ENCODE data around the gene NOTCH1. TPM values are rescaled to one million over a fixed set of nuclear protein-coding genes. Genes with fewer than 3 reads are reported as not detected.
A peak's percentile ranks its signal among the peaks of the same experiment; 100 is the strongest.

NOTCH1 gene
- polyA plus RNA-seq (ENCODE audit: insufficient read depth in 1 of 5, insufficient read length in 5 of 5, low replicate concordance in 1 of 5), result 10 to 100 TPM; 15.9 to 37.5 (median 27.1) TPM
- long read RNA-seq, donor 1, partial matches to known transcripts, result 0 of 1 reads
- long read RNA-seq, donor 1, other reads (novel, unspliced or antisense), result 0 of 1 reads
- long read RNA-seq, donor 2, result 0 reads
- long read RNA-seq, donor 3, result 0 reads
- long read RNA-seq, donor 4, full-length matches to known transcripts, result 2 of 2 reads
- long read RNA-seq, donor 4, partial matches to known transcripts, result 0 of 2 reads
- long read RNA-seq, donor 4, other reads (novel, unspliced or antisense), result 0 of 2 reads
- long read RNA-seq, donor 5, result 0 reads
- long read RNA-seq, donor 6, full-length matches to known transcripts, result 1 of 27 reads
- long read RNA-seq, donor 6, partial matches to known transcripts, result 26 of 27 reads
- long read RNA-seq, donor 6, other reads (novel, unspliced or antisense), result 0 of 27 reads
- long read RNA-seq, donor 7, partial matches to known transcripts, result 318 of 478 reads
- long read RNA-seq, donor 7, other reads (novel, unspliced or antisense), result 160 of 478 reads
- long read RNA-seq, donor 8, partial matches to known transcripts, result 77 of 85 reads
- long read RNA-seq, donor 8, other reads (novel, unspliced or antisense), result 8 of 85 reads

GRCh38 chr9:136545965-136546696, at the start of gene NOTCH1:
NOTCH1 (minus strand) TSS chr9:136546048; CDS start chr9:136545786, 262 bp downstream.
- peak; percentile 89 to 90 for DNase-seq

- no peak for DNase-seq
Measured at GRCh38 chr9:136594492-136594891, 48.6 kb upstream of the NOTCH1 start.

- no peak for DNase-seq
Measured at GRCh38 chr9:136593581-136593980, 47.7 kb upstream of the NOTCH1 start.

GRCh38 chr9:136592666-136593065, 46.8 kb upstream of the NOTCH1 start:
- DNase-seq, result no peak

DNA sequence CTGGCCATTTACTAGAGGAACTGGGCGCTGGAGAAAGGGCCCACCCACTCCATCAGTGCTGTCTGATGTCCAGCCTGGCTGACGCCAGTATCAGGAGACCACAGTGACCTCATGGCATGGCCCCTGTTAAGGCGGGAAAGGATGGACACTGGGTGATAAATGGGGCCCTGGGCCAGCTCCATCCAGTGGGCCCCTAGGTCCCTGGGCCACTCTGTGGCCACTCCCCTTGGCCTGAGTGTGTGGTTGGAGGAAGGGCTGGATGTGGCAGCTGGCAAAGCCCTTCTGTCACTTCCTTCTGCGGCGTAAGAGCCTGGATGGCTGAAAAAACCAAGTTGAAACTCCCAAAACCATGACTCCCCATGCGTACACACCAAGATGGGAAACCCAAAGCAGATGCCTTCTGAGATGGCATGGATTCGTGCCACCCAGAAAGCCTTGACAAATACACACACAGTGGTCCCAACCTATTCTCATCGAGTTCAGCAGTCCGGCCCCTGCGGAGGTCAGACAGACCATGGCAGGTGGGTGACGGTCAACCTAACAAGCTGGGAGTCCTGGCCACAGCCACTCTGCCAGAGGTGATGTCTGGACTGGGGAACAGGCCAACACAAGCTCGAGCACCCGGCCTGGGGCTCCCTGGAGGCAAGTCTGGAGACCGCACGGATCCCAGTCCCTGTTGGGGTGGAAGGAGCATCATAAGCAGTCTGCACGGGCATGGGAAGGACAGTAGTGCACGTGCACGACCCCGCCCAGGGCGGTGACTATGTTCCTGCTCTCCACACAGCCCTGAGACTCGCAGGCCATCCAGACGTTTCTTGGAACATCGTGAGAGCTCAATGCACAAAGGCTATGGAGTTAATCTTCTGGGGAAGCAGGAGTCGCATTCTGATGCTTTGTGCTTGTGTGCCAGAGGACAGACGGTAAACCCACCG, 45.2 kb upstream of the NOTCH1 start:
- peak in 1 of 2 donors; percentile 59 for DNase-seq

GRCh38 chr9:136589766-136590763, 44.2 kb upstream of the NOTCH1 start:
- DNase-seq, result no peak

GRCh38 chr9:136588663-136589464, 43.0 kb upstream of the NOTCH1 start:
- DNase-seq, result no peak

GRCh38 chr9:136587944-136588662, 42.3 kb upstream of the NOTCH1 start:
- no peak for DNase-seq

DNA sequence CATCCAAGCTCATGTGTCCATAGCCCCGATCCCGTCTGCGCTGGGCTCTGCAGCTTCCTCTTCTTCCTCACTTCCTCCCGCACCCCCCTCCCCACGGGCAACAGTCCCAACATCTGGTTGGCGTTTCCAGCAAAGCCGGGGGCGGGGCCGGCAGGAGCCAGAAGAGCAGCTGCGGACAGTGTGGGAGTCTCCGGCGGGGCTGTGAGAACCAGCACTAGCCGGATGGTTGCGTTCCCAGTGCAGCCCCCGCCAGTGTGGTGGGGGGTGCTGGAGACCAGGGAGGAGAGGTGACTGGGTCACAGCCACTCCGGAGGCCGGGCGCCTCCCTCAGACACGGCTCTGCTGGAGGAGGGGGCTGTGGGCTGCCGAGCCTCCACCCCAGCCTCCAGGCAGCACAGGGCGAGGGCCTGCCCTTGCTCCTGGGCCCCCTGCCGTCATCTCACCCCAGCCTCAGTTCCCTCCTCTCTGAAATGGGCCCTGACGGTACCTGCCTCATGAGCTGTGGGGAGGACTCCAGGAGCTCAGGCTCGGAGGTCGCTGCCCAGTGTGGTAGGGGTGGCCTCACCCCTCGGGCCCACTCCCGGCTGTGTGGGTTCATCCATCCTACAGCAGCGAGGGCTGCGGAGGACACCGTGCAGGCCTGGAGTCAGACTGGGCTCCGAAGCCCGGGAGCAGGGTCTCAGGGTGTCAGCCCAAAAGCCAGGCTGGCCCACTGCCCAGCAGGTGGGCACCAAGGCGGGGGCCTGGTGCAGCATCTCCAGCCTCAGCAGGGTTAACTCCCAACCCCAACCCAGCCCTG, 41.5 kb upstream of the NOTCH1 start:
- peak; percentile 85 to 86 for DNase-seq

DNA sequence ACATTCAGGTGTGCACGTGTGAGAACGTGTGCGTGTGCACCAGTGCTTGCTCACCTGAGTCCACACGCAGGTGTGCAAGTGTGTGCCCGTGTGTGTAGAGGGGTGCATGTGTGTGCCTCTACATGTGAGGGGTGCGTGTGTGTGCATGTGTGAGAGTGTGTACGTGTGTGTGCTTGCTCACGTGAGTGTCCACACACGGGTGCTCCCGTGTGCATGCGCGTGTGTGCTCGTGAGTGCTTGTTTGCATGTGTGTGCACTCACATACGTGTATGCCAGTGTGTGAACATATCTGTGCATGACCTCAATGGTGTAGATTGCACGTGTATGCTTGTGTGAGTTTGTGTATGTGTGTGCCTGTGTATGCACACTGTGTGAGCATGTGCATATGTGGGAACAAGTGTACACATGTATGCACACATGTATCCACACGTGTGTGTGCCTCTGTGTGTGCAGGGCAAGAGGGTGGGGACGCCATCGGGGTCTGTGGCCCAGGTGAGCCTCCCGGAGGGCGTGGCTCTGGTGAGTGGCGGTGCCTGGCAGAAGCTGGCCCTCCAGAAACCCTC, 40.6 kb upstream of the NOTCH1 start:
- DNase-seq, result no peak

DNA sequence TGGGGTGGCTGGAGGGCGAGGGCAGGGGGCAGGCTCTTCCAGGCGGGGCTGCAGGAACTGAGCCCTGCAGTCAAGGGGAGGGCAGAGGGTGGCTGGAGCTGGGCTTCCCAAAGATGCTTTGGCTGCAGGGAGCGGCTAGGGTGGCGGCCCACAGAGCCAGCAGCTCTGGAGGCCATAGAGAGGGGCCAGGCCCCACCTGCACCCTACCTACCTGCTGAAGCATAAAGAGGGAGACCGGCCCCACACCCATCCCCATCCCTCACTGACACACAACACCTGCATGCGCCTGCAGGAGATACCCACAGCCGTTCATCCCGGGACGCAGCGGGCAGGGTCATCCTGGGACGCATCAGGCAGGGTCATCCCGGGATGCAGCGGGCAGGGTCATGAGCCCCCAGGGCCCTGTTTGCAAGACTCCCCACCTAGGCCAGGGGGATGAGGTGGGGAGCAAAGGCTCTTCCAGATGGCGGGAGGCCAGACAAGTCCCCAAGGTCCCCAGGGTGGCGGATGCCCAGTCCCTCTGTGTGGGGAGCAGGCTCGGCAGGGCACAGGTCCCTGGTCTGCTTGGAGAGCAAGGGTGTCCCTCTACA, 39.8 kb upstream of the NOTCH1 start:
- DNase-seq, result no peak

DNA sequence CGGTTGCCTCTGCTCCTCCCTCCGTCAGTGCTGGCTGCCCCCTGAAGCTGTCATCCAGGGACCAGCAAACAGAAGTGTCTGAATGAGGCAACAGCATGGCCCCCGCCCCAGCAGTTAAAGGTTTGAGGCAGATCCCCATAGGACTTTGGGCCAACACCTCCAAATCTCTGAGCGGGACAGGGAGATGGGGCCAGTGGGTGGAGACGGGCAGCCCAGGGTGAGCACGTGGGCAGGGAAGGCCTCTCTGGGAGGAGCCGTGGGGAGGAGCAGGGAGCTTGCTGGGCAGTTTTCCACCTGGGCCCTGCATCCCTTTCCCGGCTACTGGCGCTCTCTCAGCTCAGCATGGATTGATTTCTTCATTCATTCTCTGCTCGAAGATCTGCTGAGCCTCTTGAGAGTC, 39.1 kb upstream of the NOTCH1 start:
- DNase-seq, result no peak

DNA sequence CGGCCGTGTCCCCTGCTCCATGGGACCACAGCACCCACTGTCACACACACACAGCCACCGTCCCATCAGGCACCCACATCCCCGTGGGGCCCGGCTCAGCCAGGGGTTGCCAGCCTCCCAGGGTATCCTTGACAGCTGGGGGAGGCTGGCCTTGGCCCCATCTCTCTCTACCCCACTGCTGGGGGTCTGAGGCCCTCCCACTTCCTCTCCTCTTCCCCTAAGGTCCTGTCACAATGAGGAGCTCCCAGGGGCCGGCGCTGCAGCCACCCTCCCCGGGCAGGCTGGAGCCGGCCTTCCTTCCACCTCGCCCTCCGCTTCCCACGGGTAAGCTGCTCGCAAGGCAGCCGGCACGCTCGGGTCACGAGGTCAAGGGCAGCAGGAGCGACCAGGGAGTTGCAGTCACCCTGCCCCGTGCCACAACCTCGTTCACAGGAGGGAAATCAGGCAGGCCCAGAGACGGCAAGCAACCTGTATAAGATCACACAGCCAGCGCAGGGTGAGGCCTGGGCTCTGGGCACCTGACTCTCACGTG, 38.6 kb upstream of the NOTCH1 start:
- DNase-seq, result no peak

DNA sequence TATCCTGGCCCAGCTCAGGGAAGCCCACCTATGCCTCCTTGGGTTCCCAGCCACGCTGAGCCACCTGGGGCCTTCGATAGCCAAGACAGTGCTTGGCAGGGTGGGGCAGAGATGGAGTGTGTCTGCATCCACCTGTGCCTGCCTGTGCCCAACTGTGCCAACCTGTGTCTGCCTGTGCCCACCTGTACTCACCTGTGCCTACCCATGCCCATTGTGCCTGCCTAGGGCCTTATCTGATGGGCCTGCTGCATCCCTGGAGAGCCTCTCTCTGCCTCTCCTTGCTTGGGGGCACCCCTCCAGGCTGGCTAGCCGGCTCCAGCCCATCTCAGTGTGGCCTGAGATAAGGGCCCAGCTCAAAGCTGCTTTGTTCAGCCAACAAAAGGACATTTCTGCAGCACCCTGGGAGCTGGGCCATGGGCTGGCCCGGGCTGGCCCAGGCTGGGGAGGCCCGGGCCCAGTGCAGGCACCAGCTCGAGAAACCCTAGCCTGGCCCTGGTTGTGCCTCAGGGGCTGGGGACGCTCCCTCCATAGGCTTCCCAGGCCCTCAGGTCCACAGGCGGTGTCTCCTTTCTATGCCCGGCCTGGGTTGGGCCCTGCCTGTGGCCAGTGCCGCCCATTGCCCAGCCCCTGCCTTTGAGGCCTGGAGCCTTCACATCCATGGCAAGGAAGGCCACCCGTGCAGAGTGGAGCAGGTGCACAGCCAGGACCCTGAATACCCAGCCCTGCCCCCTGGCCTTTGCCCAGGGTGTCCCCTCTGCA, 37.3 kb upstream of the NOTCH1 start:
- DNase-seq, result no peak

DNA sequence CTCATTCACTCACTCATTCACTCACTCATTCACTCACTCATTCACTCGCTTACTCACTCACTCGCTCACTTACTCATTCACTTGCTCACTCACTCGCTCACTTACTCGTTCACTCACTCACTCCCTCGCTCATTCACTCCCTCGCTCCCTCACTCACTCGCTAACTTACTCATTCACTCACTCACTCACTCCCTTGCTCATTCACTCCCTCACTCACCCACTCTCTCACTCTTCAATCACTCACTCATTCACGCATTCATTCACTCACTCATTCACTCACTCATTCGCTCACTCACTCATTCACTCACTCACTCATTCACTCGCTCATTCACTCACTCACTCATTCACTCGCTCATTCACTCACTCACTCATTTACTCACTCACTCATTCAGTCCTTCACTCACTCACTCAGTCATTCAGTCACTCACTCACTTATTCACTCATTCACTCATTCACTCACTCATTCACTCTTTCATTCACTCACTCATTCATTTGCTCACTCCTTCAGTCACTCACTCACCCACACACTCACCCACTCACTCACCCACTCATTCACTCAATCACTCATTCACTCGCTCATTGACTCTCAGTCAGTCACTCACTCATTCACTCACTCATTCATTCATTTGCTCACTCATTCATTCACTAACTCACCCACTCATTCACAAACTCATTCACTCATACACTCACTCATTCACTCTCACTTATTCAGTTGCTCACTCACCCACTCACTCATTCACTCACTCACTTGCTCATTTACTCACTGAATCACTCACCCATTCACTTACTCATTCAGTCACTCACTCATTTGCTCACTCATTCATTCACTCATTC, 36.0 kb upstream of the NOTCH1 start:
- no peak for DNase-seq

Measured in right lung (tissue), 10 donors.